ENCODE results near the gene PAPSS1.

GRCh38 chr4:107625391-107625902 is 94.6 kb downstream of the PAPSS1 start:
- TF ChIP-seq POLR2A (IDR thresholded peaks at IDR 0.05; ENCODE audit: low read depth, low read length), result no peak
- no peak for TF ChIP-seq CTCF (IDR thresholded peaks at IDR 0.05; ENCODE audit: extremely low read depth in 1 of 2, insufficient read depth in 1 of 2, low read depth in 1 of 2, low read length in 2 of 2)
- TF ChIP-seq EZH2 (IDR thresholded peaks at IDR 0.05; ENCODE audit: borderline replicate concordance, low read depth, low read length, severe bottlenecking), result no peak
- TF ChIP-seq MAX (IDR thresholded peaks at IDR 0.05; ENCODE audit: insufficient read depth, insufficient read length), result no peak
- TF ChIP-seq MYC (IDR thresholded peaks at IDR 0.05; ENCODE audit: low read depth, low read length), result no peak
